HepG2 (cell line): Measurements from ENCODE around the gene TEKT3.

Experiments used
- POLR2A ChIP-seq, 2 experiments: IDR thresholded peaks; 2 replicates each; pipeline ENCODE4 v1.6.1; 2011; ENCODE audit warnings: low read depth in 2 of 2, low read length in 2 of 2, mild to moderate bottlenecking in 1 of 2, moderate library complexity in 1 of 2; ENCODE audit not compliant: insufficient read depth in 1 of 2
- POLR2AphosphoS5 ChIP-seq: IDR thresholded peaks from 2 replicates; pipeline ENCODE4 v1.6.1; 2012; ENCODE audit warnings: low read depth, low read length
- SALL2 ChIP-seq: sonication (generic); formaldehyde crosslinking; IDR thresholded peaks from 2 replicates; pipeline ENCODE4 v1.8.1; 2023; ENCODE audit warnings: mild to moderate bottlenecking, missing genetic modification reagents, inconsistent platforms
- ZNF274 ChIP-seq: sonication (generic); formaldehyde crosslinking; IDR thresholded peaks from 2 replicates; pipeline ENCODE4 v1.5.1; 2020; ENCODE audit warnings: mild to moderate bottlenecking, missing genetic modification reagents
- ZNF317 ChIP-seq: sonication (generic); formaldehyde crosslinking; IDR thresholded peaks from 2 replicates; pipeline ENCODE4 v1.5.0; 2020; ENCODE audit warnings: mild to moderate bottlenecking, missing genetic modification reagents
- ZNF354B ChIP-seq: sonication (generic); formaldehyde crosslinking; IDR thresholded peaks from 2 replicates; pipeline ENCODE4 v1.8.0; 2022; ENCODE audit warnings: mild to moderate bottlenecking, missing genetic modification reagents
- ZNF773 ChIP-seq: sonication (generic); formaldehyde crosslinking; IDR thresholded peaks from 2 replicates; pipeline ENCODE4 v1.4.0; 2020; ENCODE audit warnings: missing genetic modification reagents, borderline replicate concordance

GRCh38 chr17:15350777-15351477, 9.5 kb upstream of the TEKT3 start:
- TF ChIP-seq SALL2 (CRISPR knock-in tag) (no peak), POLR2A (IDR thresholded peaks at IDR 0.05; ENCODE audit: insufficient read depth in 1 of 2, low read depth in 2 of 2, low read length in 2 of 2) (no peak), POLR2AphosphoS5 (no peak), ZNF317 (CRISPR knock-in tag) (no peak), ZNF274 (CRISPR knock-in tag) (no peak), ZNF354B (no peak), ZNF773 (no peak)
